GM23338 (cell line): ENCODE measurements around the gene NQO2.

Source experiments
- CREB1 ChIP-seq: fragments of 250-450 bp; sonication (Bioruptor Pico); IDR thresholded peaks from 2 replicates; pipeline ENCODE4 v1.5.0; 2020; ENCODE audit warnings: low read depth, mild to moderate bottlenecking, moderate library complexity
- ETS1 ChIP-seq: IDR thresholded peaks from 2 replicates; pipeline ENCODE4 v1.6.1; 2016; ENCODE audit warnings: antibody characterized with exemption
- POLR2AphosphoS5 ChIP-seq: IDR thresholded peaks from 2 replicates; pipeline ENCODE4 v1.6.1; 2016; ENCODE audit warnings: antibody characterized with exemption, low read depth
- TF ChIP-seq, protein P1 (sequence below), 2 experiments: fragments of 200-600 bp in 1 of 2; sonication (generic) in 1 of 2; conservative IDR thresholded peaks; 2 replicates each; pipeline versions ENCODE4 v1.5.1 to v1.6.1; 2016 to 2017; ENCODE audit warnings: antibody characterized with exemption in 2 of 2, low read depth in 2 of 2, mild to moderate bottlenecking in 2 of 2, moderate library complexity in 1 of 2

DNA sequence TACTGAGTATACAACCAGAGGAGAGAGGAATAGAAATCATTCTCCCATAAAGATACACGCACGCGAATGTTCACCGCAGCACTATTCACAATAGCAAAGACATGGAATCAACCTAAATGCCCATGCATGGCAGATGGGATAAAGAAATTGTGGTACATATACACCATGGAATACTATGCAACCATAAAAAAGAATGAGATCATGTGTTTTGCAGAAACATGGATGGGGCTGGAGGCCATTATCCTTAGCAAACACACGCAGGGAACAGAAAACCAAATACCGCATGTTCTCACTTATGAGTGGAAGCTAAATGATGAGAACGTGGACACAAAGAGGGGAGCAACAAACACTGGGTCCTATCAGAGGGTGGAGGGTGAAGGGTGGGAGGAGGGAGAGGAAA, 31.8 kb upstream of the NQO2 start:
- TF ChIP-seq, protein P1, sequence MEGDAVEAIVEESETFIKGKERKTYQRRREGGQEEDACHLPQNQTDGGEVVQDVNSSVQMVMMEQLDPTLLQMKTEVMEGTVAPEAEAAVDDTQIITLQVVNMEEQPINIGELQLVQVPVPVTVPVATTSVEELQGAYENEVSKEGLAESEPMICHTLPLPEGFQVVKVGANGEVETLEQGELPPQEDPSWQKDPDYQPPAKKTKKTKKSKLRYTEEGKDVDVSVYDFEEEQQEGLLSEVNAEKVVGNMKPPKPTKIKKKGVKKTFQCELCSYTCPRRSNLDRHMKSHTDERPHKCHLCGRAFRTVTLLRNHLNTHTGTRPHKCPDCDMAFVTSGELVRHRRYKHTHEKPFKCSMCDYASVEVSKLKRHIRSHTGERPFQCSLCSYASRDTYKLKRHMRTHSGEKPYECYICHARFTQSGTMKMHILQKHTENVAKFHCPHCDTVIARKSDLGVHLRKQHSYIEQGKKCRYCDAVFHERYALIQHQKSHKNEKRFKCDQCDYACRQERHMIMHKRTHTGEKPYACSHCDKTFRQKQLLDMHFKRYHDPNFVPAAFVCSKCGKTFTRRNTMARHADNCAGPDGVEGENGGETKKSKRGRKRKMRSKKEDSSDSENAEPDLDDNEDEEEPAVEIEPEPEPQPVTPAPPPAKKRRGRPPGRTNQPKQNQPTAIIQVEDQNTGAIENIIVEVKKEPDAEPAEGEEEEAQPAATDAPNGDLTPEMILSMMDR (conservative IDR thresholded peaks at IDR 0.05; ENCODE audit: low read depth in 2 of 2): no peak
- TF ChIP-seq ETS1: no peak
- TF ChIP-seq CREB1: no peak
- TF ChIP-seq POLR2AphosphoS5: no peak
